Measurements from ENCODE around the gene DMD.

Gene DMD

GRCh38 chrX:31376408-31377022 is 1834.8 kb downstream of the DMD start:
- Histone ChIP-seq H4K20me1 (no peaks in the 10 kb centered on the region; the same call in 1 of the 2 replicates), H3K27ac (no peak overlapping the region), H3K9me3 (peaks cover 8% of the 10 kb centered on the region), H3K9ac (no peak overlapping the region), H3K27me3 (peaks cover 66% of the 10 kb centered on the region), H3K4me2 (no peak overlapping the region), H3K4me3 (no peak overlapping the region), H3K4me1 (no peaks in the 10 kb centered on the region), H3K36me3 (no peaks in the 10 kb centered on the region)
- no peak for TF ChIP-seq Cebpa-rat (IDR thresholded peaks at IDR 0.05)

GRCh38 chrX:31374786-31375185 is 1836.6 kb downstream of the DMD start:
- no peaks in the 10 kb centered on the region for H3K36me3 ChIP-seq
- H3K4me3 ChIP-seq = no peak overlapping the region

GRCh38 chrX:31371956-31372355 is 1839.4 kb downstream of the DMD start:
- Histone ChIP-seq H3K4me2 (no peak overlapping the region), H3K4me1 (peaks cover 1% of the 10 kb centered on the region; the same call in 1 of the 2 replicates), H3K9ac (no peak overlapping the region), H3K27me3 (peaks cover 71% of the 10 kb centered on the region), H3K4me3 (no peak overlapping the region), H3K36me3 (no peaks in the 10 kb centered on the region), H3K9me3 (peaks cover 27% of the 10 kb centered on the region), H4K20me1 (no peaks in the 10 kb centered on the region; the same call in 1 of the 2 replicates), H3K27ac (no peak overlapping the region)
- no peak for TF ChIP-seq Cebpa-rat (IDR thresholded peaks at IDR 0.05)

More at GRCh38 chrX:31374786-31375185, 1836.6 kb downstream of the DMD start:
- no peaks in the 10 kb centered on the region for H3K4me1 ChIP-seq
- no peak overlapping the region for H3K27ac ChIP-seq
- H3K4me2 ChIP-seq = no peak overlapping the region
- peaks cover 22% of the 10 kb centered on the region for H3K9me3 ChIP-seq
- no peaks in the 10 kb centered on the region; the same call in 1 of the 2 replicates for H4K20me1 ChIP-seq
- no peak for TF ChIP-seq Cebpa-rat (IDR thresholded peaks at IDR 0.05)
- H3K27me3 ChIP-seq = peaks cover 72% of the 10 kb centered on the region
- H3K9ac ChIP-seq = no peak overlapping the region

- Histone ChIP-seq H3K4me1 (peaks cover 19% of the 10 kb centered on the region), H3K4me2 (no peak overlapping the region), H3K27ac (no peak overlapping the region), H3K4me3 (no peak overlapping the region), H3K27me3 (peaks cover 78% of the 10 kb centered on the region), H3K36me3 (no peaks in the 10 kb centered on the region), H3K9me3 (peaks cover 34% of the 10 kb centered on the region), H4K20me1 (no peaks in the 10 kb centered on the region), H3K9ac (no peak overlapping the region)
- TF ChIP-seq Cebpa-rat (IDR thresholded peaks at IDR 0.05) = no peak
Observed at GRCh38 chrX:31367816-31368215, 1843.5 kb downstream of the DMD start.

GRCh38 chrX:31366041-31366440 is 1845.3 kb downstream of the DMD start:
- no peak for TF ChIP-seq Cebpa-rat (IDR thresholded peaks at IDR 0.05)
- H3K4me3 ChIP-seq = no peak overlapping the region
- H3K27ac ChIP-seq = no peak overlapping the region
- H4K20me1 ChIP-seq = no peaks in the 10 kb centered on the region
- H3K9ac ChIP-seq = no peak overlapping the region
- peaks cover 74% of the 10 kb centered on the region for H3K27me3 ChIP-seq
- H3K4me2 ChIP-seq = peak overlapping the region; percentile 41
- H3K9me3 ChIP-seq = peaks cover 28% of the 10 kb centered on the region
- H3K4me1 ChIP-seq = peaks cover 19% of the 10 kb centered on the region
- no peaks in the 10 kb centered on the region for H3K36me3 ChIP-seq

GRCh38 chrX:31356275-31357212 is 1854.8 kb downstream of the DMD start:
- no peak overlapping the region; the same call in 1 of the 2 replicates for H3K27ac ChIP-seq

GRCh38 chrX:31355206-31355955 is 1856.0 kb downstream of the DMD start:
- 0 out of 2 replicates have a peak, but pooled peaks cover 4% of the 10 kb centered on the region for H4K20me1 ChIP-seq
- no peak overlapping the region for H3K4me2 ChIP-seq
- H3K4me3 ChIP-seq = no peak overlapping the region
- peaks cover 48% of the 10 kb centered on the region for H3K4me1 ChIP-seq
- TF ChIP-seq Cebpa-rat (IDR thresholded peaks at IDR 0.05) = no peak
- no peaks in the 10 kb centered on the region for H3K36me3 ChIP-seq
- no peak overlapping the region for H3K27ac ChIP-seq
- no peaks in the 10 kb centered on the region for H3K9me3 ChIP-seq
- H3K27me3 ChIP-seq = peaks cover 93% of the 10 kb centered on the region
- no peak overlapping the region for H3K9ac ChIP-seq

More at GRCh38 chrX:31356275-31357212, 1854.8 kb downstream of the DMD start:
- H3K4me1 ChIP-seq = peaks cover 43% of the 10 kb centered on the region
- H3K27me3 ChIP-seq = peaks cover 97% of the 10 kb centered on the region
- H3K36me3 ChIP-seq = no peaks in the 10 kb centered on the region
- TF ChIP-seq Cebpa-rat (IDR thresholded peaks at IDR 0.05) = no peak
- 0 out of 2 replicates have a peak, but pooled peaks cover 4% of the 10 kb centered on the region for H4K20me1 ChIP-seq
- no peak overlapping the region; the same call in 1 of the 2 replicates for H3K4me3 ChIP-seq
- H3K9me3 ChIP-seq = no peaks in the 10 kb centered on the region
- H3K4me2 ChIP-seq = peak overlapping the region; percentile 64
- H3K9ac ChIP-seq = no peak overlapping the region; the same call in 1 of the 2 replicates

GRCh38 chrX:31353095-31353494 is 1858.3 kb downstream of the DMD start:
- peaks cover 57% of the 10 kb centered on the region for H3K4me1 ChIP-seq
- 0 out of 2 replicates have a peak, but pooled peaks cover 4% of the 10 kb centered on the region for H4K20me1 ChIP-seq
- peak overlapping the region; percentile 27; the same call in 1 of the 2 replicates for H3K4me2 ChIP-seq
- peaks cover 72% of the 10 kb centered on the region for H3K27me3 ChIP-seq
- H3K36me3 ChIP-seq = no peaks in the 10 kb centered on the region
- H3K9me3 ChIP-seq = no peaks in the 10 kb centered on the region
- no peak for TF ChIP-seq Cebpa-rat (IDR thresholded peaks at IDR 0.05)
- H3K27ac ChIP-seq = no peak overlapping the region
- no peak overlapping the region for H3K4me3 ChIP-seq
- no peak overlapping the region for H3K9ac ChIP-seq

- no peak for TF ChIP-seq Cebpa-rat (IDR thresholded peaks at IDR 0.05)
- Histone ChIP-seq H4K20me1 (no peaks in the 10 kb centered on the region), H3K27me3 (peaks cover 48% of the 10 kb centered on the region), H3K4me1 (peaks cover 42% of the 10 kb centered on the region), H3K4me2 (no peak overlapping the region; the same call in 1 of the 2 replicates), H3K36me3 (no peaks in the 10 kb centered on the region), H3K9ac (no peak overlapping the region), H3K27ac (no peak overlapping the region), H3K9me3 (no peaks in the 10 kb centered on the region), H3K4me3 (no peak overlapping the region)
Observed at GRCh38 chrX:31350808-31351074, 1860.6 kb downstream of the DMD start.
